Skin epidermis (tissue), 12 donors: ENCODE data around the gene CAPN5.

Experiments
- H3K27ac ChIP-seq, 21 experiments: fragments of 200-600 bp; sonication (generic) in 11 of 21; one replicate each; pipeline ENCODE4 v1.5.0; 2020; ENCODE audit warnings: mild to moderate bottlenecking in 3 of 21, inconsistent platforms in 2 of 21, moderate library complexity in 2 of 21
- H3K4me3 ChIP-seq, 7 experiments: fragments of 200-600 bp; sonication (generic) in 2 of 7; one replicate each; pipeline ENCODE4 v1.5.0; 2020; ENCODE audit warnings: inconsistent platforms in 2 of 7, mild to moderate bottlenecking in 2 of 7, moderate library complexity in 1 of 7

The CAPN5 gene

DNA sequence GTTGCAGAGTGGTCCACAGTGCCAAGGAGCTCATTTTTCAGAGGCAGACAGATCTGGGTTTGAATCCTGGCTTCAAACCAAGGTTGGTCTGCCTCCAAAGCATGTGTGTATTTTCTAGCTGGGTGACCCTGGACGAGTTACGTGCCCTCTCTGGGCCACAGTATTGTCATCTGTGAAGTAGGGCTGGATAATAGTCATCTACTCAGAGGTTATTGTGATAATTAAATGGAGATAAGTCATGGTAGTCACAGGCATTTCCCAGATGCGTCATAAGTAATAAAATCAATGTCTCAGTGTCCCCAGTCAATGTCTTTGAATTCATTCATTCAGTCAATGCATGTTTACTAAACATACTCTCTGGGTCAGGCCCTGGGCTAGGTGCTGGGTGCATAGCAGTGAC, 44.5 kb downstream of the CAPN5 start:
- no peak overlapping the region for H3K27ac ChIP-seq
- H3K4me3 ChIP-seq = no peak overlapping the region

DNA sequence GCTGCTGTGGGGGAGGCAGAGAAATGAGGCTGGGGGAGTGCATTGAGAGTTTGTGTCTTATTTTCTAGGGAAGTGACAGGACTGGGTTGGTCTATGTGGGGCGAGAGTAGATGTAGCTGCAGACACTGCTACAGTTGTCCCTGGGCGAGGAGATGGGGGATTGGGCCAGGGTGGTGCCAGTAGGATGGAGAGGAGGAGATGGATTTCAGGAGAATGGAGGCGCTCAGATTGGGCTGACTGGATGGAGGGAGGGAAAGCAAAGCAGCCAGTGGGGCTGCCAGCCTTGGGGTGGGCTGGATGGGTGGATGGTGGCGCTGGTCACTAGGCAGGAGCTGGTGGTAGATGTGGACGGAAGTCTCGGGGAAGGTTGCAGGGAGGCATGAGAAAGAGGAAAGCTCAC, 45.2 kb downstream of the CAPN5 start:
- Histone ChIP-seq H3K4me3 (no peak overlapping the region), H3K27ac (no peak overlapping the region)

DNA sequence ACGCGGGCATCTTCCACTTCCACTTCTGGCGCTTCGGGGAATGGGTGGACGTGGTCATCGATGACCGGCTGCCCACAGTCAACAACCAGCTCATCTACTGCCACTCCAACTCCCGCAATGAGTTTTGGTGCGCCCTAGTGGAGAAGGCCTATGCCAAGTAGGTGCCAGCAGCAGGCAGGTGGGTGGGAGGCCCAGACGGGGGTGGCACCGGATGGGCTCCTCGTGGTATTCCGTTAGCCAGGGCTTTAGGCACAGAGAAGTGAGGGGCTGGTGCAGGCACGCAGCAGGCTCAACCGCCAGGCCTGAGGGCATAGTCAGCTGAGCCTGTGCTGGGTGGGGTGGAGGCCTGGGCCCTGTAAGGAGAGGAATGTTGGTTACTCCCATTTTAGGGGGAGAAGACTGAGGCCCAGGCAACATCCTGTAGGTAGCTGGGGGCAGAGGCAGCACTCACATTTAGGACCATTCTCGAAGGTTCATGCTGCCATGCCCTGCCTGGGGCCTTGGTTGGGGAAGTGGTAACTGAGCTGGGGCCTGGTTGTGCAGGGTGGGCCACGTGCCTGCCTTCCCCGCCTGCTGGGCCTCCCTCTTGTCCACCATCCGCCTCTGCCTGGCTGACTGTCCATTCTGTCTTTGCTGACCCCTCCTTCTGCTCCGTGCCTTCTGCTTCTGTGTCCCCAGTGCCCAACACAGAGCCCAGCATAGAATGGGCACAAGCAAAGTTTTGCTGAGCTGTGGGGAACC, 46.0 kb downstream of the CAPN5 start:
- Histone ChIP-seq H3K27ac (no peak overlapping the region), H3K4me3 (no peak overlapping the region)

DNA sequence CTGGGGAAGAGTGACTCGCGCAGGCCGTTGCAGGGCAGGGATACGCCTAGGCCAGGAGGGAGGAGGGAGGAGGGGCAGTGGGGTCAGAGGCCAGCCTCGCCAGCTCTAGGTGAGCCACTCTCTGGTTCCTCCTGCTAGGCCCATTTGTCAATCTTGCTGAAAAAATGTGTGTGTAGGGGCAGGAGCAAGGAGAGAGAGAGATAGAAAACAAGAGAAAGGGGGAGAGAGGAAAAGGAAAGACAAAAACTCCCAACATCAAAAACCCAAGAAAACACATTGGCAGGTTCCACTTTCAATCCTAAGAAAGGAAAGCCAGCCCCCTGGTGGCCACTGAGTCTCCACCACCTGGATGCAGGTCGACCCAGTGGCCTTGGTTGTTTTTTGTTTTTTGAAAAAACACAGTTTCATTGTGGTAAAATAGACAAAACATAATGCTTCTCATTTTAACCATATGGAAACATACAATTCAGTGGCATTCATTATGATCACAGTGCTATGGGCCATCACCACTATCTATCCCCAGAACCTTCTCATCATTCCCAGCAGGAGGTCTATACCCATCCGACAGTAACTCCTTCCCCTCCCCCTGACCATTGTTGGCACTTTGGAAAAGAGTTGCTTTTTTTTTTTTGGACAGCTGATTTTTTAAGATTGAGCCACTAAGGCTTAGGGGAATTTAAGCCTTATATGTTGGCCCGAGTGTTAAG, 46.8 kb downstream of the CAPN5 start:
- Histone ChIP-seq H3K27ac (no peak overlapping the region), H3K4me3 (no peak overlapping the region)

DNA sequence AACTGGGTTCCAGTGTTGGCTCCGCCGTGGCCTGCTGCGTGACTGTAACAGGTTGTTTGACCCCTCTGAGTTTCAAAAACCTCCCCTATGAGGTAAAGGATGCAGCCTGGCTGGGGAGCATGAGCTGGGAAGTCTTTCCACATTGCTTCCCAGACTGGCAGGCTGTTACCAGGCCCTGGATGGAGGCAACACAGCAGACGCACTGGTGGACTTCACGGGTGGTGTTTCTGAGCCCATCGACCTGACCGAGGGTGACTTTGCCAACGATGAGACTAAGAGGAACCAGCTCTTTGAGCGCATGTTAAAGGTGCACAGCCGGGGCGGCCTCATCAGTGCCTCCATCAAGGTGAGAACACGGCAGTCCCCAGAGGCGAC, 47.3 kb downstream of the CAPN5 start:
- H3K4me3 ChIP-seq = no peak overlapping the region
- H3K27ac ChIP-seq = no peak overlapping the region

DNA sequence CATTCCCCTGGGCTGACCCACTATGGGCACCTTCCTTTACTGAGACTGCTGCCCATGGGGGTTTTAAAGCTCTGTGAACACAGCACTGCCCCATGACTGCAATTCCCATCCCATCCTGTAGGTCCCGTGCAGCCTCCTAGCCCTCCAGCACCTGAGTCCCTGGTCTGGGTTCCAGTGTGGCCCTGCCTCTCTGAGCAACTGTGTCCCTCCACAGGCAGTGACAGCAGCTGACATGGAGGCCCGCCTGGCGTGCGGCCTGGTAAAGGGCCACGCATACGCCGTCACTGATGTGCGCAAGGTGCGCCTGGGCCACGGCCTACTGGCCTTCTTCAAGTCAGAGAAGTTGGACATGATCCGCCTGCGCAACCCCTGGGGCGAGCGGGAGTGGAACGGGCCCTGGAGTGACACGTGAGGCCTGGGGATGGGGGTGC, 48.4 kb downstream of the CAPN5 start:
- H3K4me3 ChIP-seq = no peak overlapping the region
- no peak overlapping the region for H3K27ac ChIP-seq

DNA sequence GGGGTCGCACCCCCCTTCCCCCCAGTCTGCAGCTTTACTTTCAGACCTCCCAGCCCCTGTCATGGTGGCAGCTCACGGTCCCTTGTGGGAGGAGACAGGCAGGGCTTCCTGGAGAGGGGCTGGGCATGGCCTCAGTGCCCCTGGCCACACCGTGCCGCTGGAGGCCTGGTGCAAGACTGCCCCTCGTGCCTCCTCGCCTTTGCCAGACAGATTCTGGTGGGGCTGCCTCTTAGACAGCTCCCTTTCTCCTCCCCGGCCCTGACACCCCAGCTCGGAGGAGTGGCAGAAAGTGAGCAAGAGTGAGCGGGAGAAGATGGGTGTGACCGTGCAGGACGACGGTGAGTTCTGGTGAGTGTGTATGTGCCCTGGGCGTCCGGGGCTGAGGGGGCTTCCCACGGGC, 49.2 kb downstream of the CAPN5 start:
- no peak overlapping the region for H3K27ac ChIP-seq
- H3K4me3 ChIP-seq = no peak overlapping the region

DNA sequence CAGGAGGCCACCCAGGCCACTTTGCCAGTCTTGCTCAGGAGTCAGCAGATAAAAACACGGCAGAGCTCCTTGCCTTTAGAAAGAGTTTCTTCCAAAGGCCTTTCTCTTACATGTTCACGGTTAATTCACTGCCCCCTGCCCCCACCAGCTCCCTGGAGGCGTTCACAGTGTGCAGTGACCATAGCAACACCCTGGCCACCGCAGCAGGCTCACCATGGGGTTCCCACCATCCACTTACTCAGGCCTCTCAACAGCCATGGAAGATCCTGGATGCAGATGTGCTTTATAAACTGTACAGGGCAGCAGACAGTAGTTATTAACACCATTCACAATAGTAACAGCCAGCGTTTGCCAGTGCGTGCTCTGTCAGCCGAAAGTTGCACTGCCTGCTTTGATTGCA, 50.7 kb downstream of the CAPN5 start:
- Histone ChIP-seq H3K4me3 (no peak overlapping the region), H3K27ac (no peak overlapping the region)

DNA sequence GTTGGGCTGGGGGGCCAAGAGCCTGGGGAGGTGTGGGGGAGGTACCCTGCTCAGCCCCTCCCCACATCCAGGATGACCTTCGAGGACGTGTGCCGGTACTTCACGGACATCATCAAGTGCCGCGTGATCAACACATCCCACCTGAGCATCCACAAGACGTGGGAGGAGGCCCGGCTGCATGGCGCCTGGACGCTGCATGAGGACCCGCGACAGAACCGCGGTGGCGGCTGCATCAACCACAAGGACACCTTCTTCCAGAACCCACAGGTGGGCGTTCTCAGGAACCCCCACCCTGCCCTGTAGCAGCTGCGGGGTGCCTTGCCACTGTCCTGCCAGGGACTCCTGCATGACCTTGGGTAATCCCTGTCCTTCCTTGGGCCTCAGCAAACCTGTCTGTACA, 51.3 kb downstream of the CAPN5 start:
- Histone ChIP-seq H3K4me3 (no peak overlapping the region), H3K27ac (no peak overlapping the region)

DNA sequence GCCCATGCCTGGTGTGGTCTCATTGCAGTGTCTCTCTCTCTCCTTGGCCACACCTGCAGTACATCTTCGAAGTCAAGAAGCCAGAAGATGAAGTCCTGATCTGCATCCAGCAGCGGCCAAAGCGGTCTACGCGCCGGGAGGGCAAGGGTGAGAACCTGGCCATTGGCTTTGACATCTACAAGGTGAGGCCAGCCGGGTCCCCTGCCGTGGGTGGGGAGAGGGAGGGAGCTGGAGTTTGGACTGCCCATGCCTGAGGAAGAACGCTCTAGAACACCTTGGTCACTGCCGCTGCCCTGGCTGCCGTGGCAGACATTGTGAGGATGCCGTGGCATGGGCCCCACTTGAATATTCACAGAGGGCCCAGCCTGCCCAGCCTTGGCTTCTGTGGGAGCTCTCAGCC, 52.2 kb downstream of the CAPN5 start:
- H3K27ac ChIP-seq = no peak overlapping the region
- no peak overlapping the region for H3K4me3 ChIP-seq

DNA sequence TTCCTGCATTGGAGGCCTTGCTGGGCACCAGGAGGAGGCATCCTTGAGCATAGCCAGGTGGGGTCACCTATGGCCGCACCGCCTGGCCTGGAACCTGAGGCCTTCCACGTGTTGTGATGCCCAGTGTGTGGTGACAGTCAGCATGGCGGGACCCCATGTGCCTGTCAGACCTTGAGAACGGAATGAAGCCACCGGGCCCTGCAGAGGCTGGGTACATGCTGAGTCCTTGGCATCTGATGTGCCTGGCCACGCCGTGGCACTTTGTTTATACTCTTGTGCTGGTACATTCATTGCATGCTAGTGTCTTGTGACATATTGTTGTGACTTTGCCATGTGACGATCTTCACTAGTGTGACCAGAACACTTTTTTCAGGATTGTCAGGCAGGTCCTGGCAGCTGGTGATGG, 52.8 kb downstream of the CAPN5 start:
- H3K27ac ChIP-seq = no peak overlapping the region
- no peak overlapping the region for H3K4me3 ChIP-seq

DNA sequence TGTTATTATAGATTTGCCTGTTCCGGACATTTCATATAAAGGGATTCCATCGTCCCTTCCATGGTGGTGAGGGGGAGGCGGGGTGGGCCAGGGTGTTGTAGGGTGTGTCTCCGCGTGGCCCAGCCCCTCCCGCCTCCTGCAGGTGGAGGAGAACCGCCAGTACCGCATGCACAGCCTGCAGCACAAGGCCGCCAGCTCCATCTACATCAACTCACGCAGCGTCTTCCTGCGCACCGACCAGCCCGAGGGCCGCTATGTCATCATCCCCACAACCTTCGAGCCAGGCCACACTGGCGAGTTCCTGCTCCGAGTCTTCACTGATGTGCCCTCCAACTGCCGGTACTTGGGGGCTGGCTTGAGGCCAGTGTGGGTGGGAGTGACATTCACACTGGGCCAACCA, 53.8 kb downstream of the CAPN5 start:
- Histone ChIP-seq H3K4me3 (no peak overlapping the region), H3K27ac (no peak overlapping the region)

DNA sequence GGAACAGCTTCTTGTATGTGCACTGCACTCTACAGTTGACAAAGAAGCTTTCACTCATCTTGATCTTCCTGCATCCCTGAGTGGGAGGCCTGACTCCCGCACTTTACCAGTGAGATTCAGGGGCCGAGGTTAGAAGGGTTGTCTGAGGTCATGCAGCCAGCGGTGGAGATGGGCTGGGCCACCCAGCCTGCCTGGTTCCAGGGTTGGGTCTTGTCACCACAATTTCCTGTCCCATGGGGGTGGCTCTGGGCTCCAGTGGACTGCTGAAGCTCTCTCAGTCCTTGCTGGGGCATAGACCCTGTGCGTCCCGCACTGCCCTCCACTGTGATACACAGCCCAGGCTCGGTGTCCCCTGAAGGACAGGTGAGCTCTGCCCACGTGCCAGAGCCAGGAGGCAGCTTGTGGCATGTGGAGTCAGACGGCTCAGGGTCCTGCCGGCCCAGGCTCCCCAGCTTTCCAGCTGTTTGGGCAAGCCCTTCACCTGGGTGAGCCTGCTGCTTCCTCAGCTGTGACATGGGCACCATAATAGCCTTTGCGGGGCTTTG, 54.4 kb downstream of the CAPN5 start:
- H3K27ac ChIP-seq = no peak overlapping the region

DNA sequence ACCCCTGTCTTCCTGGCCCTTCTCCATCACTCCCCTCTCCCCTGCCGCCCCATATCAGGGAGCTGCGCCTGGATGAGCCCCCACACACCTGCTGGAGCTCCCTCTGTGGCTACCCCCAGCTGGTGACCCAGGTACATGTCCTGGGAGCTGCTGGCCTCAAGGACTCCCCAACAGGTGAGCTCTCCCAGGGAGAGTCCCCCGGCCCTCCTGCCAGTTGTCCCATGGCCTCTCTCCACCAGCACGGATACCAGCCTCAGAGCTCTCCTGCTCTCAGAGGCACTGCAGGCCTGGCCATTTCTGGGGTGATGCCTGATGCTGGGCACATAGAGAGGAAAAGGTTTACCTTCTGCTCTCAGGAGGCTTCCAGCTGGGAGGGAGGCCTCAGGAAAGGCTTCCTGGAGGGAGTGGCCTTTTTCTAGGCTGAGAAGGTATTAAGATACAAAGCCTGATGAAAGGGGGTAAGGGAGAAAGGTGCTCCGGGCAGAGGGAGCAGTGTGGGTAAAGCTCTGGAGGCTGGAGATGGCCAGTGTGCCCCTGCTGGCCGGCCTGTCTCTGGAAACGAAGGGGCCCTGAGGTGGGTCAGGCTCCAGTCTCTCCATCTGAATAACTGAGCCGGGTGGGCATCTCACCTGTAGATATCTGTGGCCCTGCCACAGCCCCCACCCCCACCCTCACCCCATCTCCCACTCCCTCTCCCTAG, 55.3 kb downstream of the CAPN5 start:
- Histone ChIP-seq H3K4me3 (no peak overlapping the region), H3K27ac (no peak overlapping the region)

More for the DNA sequence above, 54.4 kb downstream of the CAPN5 start:
- no peak overlapping the region for H3K4me3 ChIP-seq

DNA sequence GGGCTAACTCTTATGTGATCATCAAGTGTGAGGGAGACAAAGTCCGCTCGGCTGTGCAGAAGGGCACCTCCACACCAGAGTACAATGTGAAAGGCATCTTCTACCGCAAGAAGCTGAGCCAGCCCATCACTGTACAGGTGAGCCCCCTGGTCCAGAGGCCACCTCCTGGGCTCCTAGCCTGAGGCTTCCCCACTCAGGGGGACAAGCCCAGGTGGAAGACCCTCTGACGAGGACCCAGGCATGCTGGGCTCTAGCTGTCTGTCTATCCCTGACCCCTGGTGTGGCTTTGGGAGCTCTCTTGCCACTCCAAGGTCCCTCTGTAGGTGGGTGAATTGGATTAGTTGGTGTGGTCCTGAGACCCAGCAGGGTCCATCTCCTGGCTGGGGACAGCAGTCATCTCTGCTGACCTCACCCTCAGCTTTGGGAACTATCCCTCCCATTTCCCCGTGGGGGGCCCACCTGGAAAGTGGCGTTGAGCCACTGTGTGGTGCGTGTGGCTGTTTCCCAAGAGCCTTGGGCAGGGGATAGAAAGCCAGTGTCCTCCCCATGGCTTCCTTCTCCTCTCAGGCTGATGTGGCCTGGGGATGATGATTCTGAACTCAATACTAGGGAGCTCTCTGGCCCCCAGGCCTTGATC, 55.9 kb downstream of the CAPN5 start:
- no peak overlapping the region for H3K27ac ChIP-seq
- H3K4me3 ChIP-seq = no peak overlapping the region

DNA sequence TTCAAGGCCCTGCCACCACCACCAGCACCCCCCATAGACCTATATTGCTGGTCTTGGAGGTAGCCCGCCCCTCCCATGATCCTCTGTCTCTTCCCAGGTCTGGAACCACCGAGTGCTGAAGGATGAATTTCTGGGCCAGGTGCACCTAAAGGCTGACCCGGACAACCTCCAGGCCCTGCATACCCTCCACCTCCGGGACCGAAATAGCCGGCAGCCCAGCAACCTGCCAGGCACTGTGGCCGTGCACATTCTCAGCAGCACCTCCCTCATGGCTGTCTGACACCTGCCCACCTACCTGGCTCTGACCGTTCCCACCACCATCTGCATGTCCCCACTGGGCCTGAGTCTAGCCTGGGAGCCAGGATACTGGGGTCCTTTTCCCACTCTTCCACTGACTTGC, 56.8 kb downstream of the CAPN5 start:
- Histone ChIP-seq H3K27ac (no peak overlapping the region), H3K4me3 (no peak overlapping the region)

DNA sequence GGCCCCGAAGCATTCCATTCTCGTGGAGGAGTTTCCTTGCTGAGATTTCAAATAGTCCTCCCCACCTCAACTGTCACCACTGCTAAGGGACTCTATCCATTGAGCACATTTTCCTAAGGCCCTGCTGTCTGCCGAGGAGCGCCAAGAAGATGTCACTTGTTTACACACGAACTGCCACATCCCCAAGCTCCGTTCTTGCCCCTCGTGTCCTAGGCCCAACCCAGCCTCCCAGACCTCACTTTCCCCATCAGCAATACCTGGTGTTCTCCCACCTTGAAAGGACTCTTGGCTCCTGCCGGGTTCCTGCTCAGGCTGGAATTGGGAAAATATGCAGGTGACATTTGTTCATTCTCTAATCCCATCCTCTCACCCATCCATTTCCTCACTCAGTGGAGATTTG, 57.3 kb downstream of the CAPN5 start:
- H3K4me3 ChIP-seq = no peak overlapping the region
- no peak overlapping the region for H3K27ac ChIP-seq

DNA sequence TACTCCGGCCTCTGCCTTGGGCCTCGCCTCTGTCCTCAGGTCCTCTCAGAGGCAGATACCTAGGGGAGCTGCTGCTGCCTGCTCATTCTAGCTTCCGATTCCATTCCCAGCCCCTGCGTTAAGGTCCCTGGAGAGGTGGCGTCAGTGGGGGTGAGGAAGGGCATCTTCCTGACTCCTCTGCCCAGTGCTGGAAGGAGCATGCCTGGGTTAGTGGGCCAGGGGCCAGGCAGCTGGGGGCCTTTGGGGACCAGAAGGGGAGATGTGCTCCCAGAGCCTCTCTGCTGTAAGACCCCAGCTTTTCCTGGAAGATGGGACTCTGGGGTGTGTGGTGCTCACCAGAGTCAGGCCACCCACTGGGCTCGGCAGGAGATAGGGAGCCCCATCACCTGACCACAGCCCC, 57.7 kb downstream of the CAPN5 start:
- no peak overlapping the region for H3K27ac ChIP-seq
- no peak overlapping the region for H3K4me3 ChIP-seq

DNA sequence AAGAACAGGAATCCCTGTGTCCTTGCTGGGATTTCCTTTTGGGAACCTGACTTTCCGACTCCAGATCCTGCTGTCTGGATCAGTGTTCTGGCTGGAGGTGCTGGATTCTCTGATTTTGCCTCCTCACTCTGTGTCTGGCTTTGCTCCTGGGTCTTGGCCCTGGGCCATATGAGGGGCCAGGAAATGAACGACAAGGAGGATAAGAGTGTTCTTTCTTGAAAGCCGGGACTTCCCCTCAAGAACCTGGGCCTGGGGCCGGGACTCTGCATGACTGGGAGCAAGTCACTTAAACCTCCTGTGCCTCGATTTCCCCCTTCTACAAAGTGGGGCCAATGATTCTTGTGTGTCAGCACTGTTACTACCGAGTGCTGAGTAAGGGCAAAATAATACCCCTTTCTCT, 58.4 kb downstream of the CAPN5 start:
- H3K27ac ChIP-seq = no peak overlapping the region

DNA sequence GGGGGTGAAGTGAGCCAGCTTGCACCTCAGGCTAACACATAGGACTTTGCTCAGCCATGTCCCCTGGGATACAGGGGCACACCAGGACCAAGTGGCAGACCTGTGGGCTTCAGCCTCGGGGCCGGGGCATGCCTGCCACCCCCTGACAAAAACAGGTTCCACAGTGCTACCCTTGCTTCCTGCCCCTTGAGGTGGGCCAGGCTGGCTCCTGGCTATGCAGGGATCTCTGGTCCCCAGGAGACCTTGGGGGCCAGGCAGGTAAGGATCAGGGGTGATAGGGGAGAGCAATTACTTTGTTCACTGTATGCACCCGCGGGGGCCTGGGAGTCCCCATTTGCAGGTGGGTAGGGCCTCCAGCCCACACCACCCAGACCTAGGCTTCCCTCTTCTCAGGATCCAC, 58.9 kb downstream of the CAPN5 start:
- Histone ChIP-seq H3K4me3 (no peak overlapping the region), H3K27ac (no peak overlapping the region)

More for the DNA sequence above, 58.4 kb downstream of the CAPN5 start:
- H3K4me3 ChIP-seq = no peak overlapping the region
